ENCODE measurements around the gene TRIM45. TPM values are rescaled to one million over a fixed set of nuclear protein-coding genes. Genes with fewer than 3 reads are reported as not detected.

Gene TRIM45
- total RNA-seq, 6 donors from 2014 or later, result 0.30 to 7.3 (median 2.3) TPM

DNA sequence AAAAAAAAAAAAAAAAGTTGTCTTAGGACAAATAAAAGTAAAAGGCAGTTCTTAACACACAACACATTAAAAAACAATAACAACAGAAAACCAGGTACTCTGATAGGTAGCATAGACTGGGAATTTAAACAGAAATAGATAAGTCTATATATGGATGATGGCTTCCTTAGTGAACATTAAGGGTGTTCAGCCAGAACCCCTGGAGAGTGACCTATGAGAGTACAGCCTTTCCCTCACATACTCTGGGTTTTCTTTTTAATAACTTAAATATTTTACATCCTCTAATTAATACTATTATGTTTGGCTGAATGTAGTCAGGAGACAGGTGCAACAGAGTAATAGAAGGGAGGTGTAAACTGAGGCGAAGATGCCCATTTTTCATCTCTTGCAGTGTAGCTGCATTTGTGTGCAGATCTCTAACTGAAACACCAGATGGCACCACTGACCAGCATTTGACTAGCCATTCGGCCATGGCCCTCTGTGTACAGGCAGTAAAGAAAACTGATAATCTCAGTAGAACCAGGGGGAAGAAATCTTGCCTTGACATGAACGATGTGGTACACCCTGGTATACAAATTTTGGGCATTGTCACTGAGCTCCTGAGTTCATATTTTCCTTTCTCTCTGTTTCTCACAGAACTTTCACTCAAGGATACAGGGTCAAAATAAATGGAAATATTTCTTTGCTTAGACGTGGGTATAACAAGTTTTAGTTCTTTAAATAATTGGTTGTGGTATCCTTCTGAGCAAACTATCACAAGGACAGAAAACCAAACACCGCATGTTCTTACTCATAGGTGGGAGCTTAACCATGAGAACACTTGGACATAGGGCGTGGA is 53.8 kb downstream of the TRIM45 start:
- 63 to 64% methylated on average over 6 of the region's 6 CpGs for WGBS, 2 donors
- TF ChIP-seq POLR2A (IDR thresholded peaks at IDR 0.05) (no peak), EP300 (IDR thresholded peaks at IDR 0.05) (no peak), POLR2AphosphoS5 (IDR thresholded peaks at IDR 0.05) (no peak)
- TF ChIP-seq, protein P1, sequence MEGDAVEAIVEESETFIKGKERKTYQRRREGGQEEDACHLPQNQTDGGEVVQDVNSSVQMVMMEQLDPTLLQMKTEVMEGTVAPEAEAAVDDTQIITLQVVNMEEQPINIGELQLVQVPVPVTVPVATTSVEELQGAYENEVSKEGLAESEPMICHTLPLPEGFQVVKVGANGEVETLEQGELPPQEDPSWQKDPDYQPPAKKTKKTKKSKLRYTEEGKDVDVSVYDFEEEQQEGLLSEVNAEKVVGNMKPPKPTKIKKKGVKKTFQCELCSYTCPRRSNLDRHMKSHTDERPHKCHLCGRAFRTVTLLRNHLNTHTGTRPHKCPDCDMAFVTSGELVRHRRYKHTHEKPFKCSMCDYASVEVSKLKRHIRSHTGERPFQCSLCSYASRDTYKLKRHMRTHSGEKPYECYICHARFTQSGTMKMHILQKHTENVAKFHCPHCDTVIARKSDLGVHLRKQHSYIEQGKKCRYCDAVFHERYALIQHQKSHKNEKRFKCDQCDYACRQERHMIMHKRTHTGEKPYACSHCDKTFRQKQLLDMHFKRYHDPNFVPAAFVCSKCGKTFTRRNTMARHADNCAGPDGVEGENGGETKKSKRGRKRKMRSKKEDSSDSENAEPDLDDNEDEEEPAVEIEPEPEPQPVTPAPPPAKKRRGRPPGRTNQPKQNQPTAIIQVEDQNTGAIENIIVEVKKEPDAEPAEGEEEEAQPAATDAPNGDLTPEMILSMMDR (IDR thresholded peaks at IDR 0.05), result peak; percentile 55 to 84 (median 72)
- DNase-seq (peak in 1 of 2 donors; percentile 53), ATAC-seq (ENCODE audit: low FRiP score in 2 of 2) (peak; percentile 89 to 95)
- no peaks in the 10 kb centered on the region for H3K4me1 ChIP-seq
- no peaks in the 10 kb centered on the region for H3K36me3 ChIP-seq
- no peaks in the 10 kb centered on the region for H3K27me3 ChIP-seq
- no peak overlapping the region for H3K27ac ChIP-seq
- H3K4me3 ChIP-seq, result no peak overlapping the region
- no peaks in the 10 kb centered on the region for H3K9me3 ChIP-seq

DNA sequence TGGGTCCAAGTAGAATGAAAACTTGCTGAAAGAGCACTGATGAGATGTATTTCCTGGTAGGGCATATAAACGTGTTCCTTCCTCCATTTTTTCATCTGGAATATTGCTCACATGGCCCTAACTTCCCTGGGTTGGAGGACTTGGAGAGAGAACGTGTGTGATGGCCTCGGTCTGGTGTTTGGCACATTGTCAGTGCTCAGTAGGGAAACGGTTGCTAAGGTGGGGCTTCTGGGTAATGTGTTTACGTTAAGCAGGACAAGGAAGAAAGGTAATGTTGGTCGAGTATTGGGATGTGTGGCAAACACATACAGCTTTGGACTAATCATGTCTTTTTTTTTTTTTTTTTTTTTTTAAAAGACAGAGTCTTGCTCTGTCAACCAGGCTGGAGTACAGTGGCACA is 55.2 kb downstream of the TRIM45 start:
- WGBS, 2 donors, result 76 to 78% methylated on average over 6 of the region's 6 CpGs
- no peaks in the 10 kb centered on the region for H3K27me3 ChIP-seq
- no peak for ATAC-seq (ENCODE audit: low FRiP score in 2 of 2)
- H3K9me3 ChIP-seq, result no peaks in the 10 kb centered on the region
- no peaks in the 10 kb centered on the region for H3K36me3 ChIP-seq
- TF ChIP-seq, protein P1 (IDR thresholded peaks at IDR 0.05), result no peak
- TF ChIP-seq POLR2AphosphoS5 (IDR thresholded peaks at IDR 0.05) (no peak), POLR2A (IDR thresholded peaks at IDR 0.05) (no peak), EP300 (IDR thresholded peaks at IDR 0.05) (no peak)
- no peak overlapping the region for H3K4me3 ChIP-seq
- no peak overlapping the region for H3K27ac ChIP-seq
- no peaks in the 10 kb centered on the region for H3K4me1 ChIP-seq
- DNase-seq, result no peak

DNA sequence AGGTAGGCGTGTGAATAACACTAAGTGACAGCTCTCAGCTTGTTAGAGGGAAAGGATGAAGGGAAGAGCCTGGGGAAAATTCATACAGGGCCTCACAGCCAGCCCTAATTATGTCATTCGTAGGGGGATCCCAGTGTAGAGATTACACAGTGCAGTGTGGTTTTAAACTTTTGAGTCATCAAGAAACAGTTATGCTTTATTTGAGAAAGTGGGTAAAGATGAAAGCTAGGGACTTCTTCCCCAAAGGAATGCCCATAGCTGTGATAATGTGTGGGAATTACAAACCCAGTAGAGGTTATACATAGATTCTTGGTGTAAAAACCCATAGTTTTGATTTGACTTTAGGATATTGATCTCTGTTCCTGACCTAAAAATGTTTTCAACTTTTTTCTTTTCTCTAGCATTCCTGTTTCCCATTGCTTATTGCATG is 59.5 kb downstream of the TRIM45 start:
- Histone ChIP-seq H3K27ac (no peak overlapping the region), H3K27me3 (no peaks in the 10 kb centered on the region), H3K36me3 (no peaks in the 10 kb centered on the region), H3K4me3 (no peak overlapping the region), H3K9me3 (no peaks in the 10 kb centered on the region), H3K4me1 (peaks cover 8 to 19% (median 11%) of the 10 kb centered on the region in 4 donors)
- no peak for ATAC-seq (ENCODE audit: low FRiP score in 2 of 2)
- 60 to 80% methylated on average over 2 of the region's 2 CpGs for WGBS, 2 donors
- TF ChIP-seq, protein P1 (IDR thresholded peaks at IDR 0.05), result no peak
- DNase-seq, result no peak

Small RNA genes lying within 50 kb of the gene (small RNA-seq; reads per million reads assigned to genes)
- gene MIR942, result 0.20 to 1.4 (median 0.67) reads per million in 4 donors

Other genes starting within 250 kb of the TRIM45 start
- 10 to 100 TPM; 11.7 to 33.6 (median 20.1) TPM for gene PTGFRN, start 211.8 kb downstream of the TRIM45 start, total RNA-seq
- 10 to 100 TPM in 3 of 6 donors, 1 to 10 TPM in 3; 3.1 to 50.2 (median 11.7) TPM for gene CD101, start 120.0 kb downstream of the TRIM45 start, total RNA-seq
- gene TTF2, start 61.4 kb downstream of the TRIM45 start, total RNA-seq, result 10 to 100 TPM in 5 of 6 donors, 1 to 10 TPM in 1; 5.6 to 37.8 (median 15.2) TPM
- gene VTCN1, start 89.2 kb upstream of the TRIM45 start, total RNA-seq, result 1 to 10 TPM in 2 of 6 donors, under 1 TPM in 1, not detected in 3; 0.44 to 1.7 (median 1.2) TPM
- gene MAN1A2, start 245.7 kb upstream of the TRIM45 start, total RNA-seq, result 10 to 100 TPM; 25.5 to 45.2 (median 33.3) TPM

Data from upper lobe of left lung (tissue), 6 donors.